Measurements from ENCODE around the gene ARID1B. TPM values are rescaled to one million over a fixed set of nuclear protein-coding genes. Genes with fewer than 3 reads are reported as not detected.

ARID1B gene
- total and polyA plus RNA-seq, 9 of the 15 experiments (the other 6 are each of a cell fraction or from before 2014, with no cell fraction given), result 12.5 to 50.5 (median 25.8) TPM

- WGBS (ENCODE audit: insufficient coverage, low coverage, missing lambda C conversion rate), result under 1% methylated on average over 9 of the region's 9 CpGs
- ATAC-seq, result peak; percentile 75
- H3K4me3 ChIP-seq, result peak overlapping the region; percentile 75
- H3K9me3 ChIP-seq (replicated peaks; ENCODE audit: control insufficient read depth, insufficient read depth, low read depth, low read length), result no peaks in the 10 kb centered on the region
- no peaks in the 10 kb centered on the region for H4K20me1 ChIP-seq (replicated peaks; ENCODE audit: control insufficient read depth, insufficient read depth, low read length)
- in situ Hi-C loops (cut with MboI), result no loop called here
- BruUV-seq (replicated peaks), result TSS peak; percentile 39
- CTCF ChIA-PET (ENCODE audit: low intra/inter-chr PET ratio), result no interaction called here
- peak overlapping the region; percentile 94 for H3K4me2 ChIP-seq (ENCODE audit: insufficient read depth, low read length)
- H2AFZ ChIP-seq (ENCODE audit: low read depth, low read length), result peak overlapping the region; percentile 75
- DNase-seq (ENCODE audit: extremely low read depth in 1 of 4, low spot score in 3 of 4), result peak in 3 of 4 experiments; percentile 32 to 87 (median 81)
- peaks cover 9% of the 10 kb centered on the region; the same call in 1 of the 3 replicates for H3K36me3 ChIP-seq (ENCODE audit: control insufficient read depth, insufficient read depth, low read length)
- peaks cover 13 to 15% of the 10 kb centered on the region in 2 experiments; a peak in 4 of 5 replicates for H3K4me1 ChIP-seq (replicated peaks in 1 of 2; ENCODE audit: control insufficient read depth in 2 of 2, insufficient read depth in 2 of 2, low read length in 2 of 2)
- intact Hi-C loops (cut with micrococcal nuclease), result loop anchor here (1.0 to 5.0 kb wide), 3 partner anchors 72 to 241 kb away; no protein-coding TSS in a partner anchor
- peaks cover 83% of the 10 kb centered on the region for H3K79me2 ChIP-seq (ENCODE audit: control insufficient read depth, insufficient read depth, low read length)
- no peaks in the 10 kb centered on the region for H3K9me1 ChIP-seq (ENCODE audit: control insufficient read depth, insufficient read depth, low read length)
- peak; percentile 94 for FAIRE-seq
- peak overlapping the region; percentile 94 for H3K27ac ChIP-seq (ENCODE audit: extremely low read depth, low read depth, low read length)
- H3K9ac ChIP-seq (ENCODE audit: insufficient read depth in 1 of 2, low read depth in 2 of 2, low read length in 2 of 2), result peak overlapping the region; percentile 95 to 98
- H3K27me3 ChIP-seq (ENCODE audit: control insufficient read depth in 2 of 2, insufficient read depth in 2 of 2, low read length in 2 of 2), result no peaks in the 10 kb centered on the region
- POLR2A ChIA-PET, result interaction anchor here (0.5 to 2.0 kb wide), 19 partner anchors 8 to 1025 kb away, joined by 3 to 11 read pairs (median 3); no protein-coding TSS in a partner anchor
- peak; percentile 33 to 43; a peak in 2 of 4 replicates for TF ChIP-seq MNT (conservative IDR thresholded peaks at IDR 0.05)
- TF ChIP-seq MEIS2 (IDR thresholded peaks at IDR 0.05; ENCODE audit: partially characterized antibody), result peak; percentile 73
- TF ChIP-seq ZBTB1 (CRISPR knock-in tag; IDR thresholded peaks at IDR 0.05; ENCODE audit: borderline replicate concordance, low read depth), result no peak
- no peak for TF ChIP-seq PCBP1 (IDR thresholded peaks at IDR 0.05; ENCODE audit: low read depth, low read length, poor library complexity, severe bottlenecking)
- 0 out of 2 replicates have a peak, but pooled peaks have one; percentile 26 for TF ChIP-seq CHAMP1 (IDR thresholded peaks at IDR 0.05)
- peak in 1 of 2 experiments; percentile 25; a peak in 1 of 4 replicates for TF ChIP-seq NRF1 (conservative IDR thresholded peaks at IDR 0.05 in 1 of 2, IDR thresholded peaks at IDR 0.05 in 1 of 2)
- no peak for TF ChIP-seq SMC3 (conservative IDR thresholded peaks at IDR 0.05; ENCODE audit: insufficient read depth, low read depth, low read length)
- no peak for TF ChIP-seq MYC (IDR thresholded peaks at IDR 0.05; ENCODE audit: low read depth, low read length)
- TF ChIP-seq MYC (CRISPR knock-in tag; IDR thresholded peaks at IDR 0.05; ENCODE audit: borderline replicate concordance, low read depth), result no peak
- 0 out of 2 replicates have a peak, but pooled peaks have one; percentile 43 for TF ChIP-seq ATF6 (CRISPR knock-in tag; IDR thresholded peaks at IDR 0.05)
- TF ChIP-seq DLX4 (CRISPR knock-in tag; IDR thresholded peaks at IDR 0.05), result no peak
- TF ChIP-seq MAFK (IDR thresholded peaks at IDR 0.05; ENCODE audit: low read length), result peak; percentile 44; the same call in 1 of the 2 replicates
These were observed 3.0 kb downstream of the ARID1B start for GRCh38 chr6:156780102-156780641.
